GM23248 (cell line): ENCODE data around the gene ANAPC15.

Experiments
- EZH2 ChIP-seq: fragments of 200-600 bp; sonication (generic); IDR thresholded peaks from 2 replicates; pipeline ENCODE4 v1.6.1; 2018; ENCODE audit warnings: antibody characterized with exemption, mild to moderate bottlenecking; ENCODE audit not compliant: insufficient read depth, poor library complexity, severe bottlenecking
- EZH2phosphoT487 ChIP-seq: fragments of 200-600 bp; sonication (generic); IDR thresholded peaks from 2 replicates; pipeline ENCODE4 v1.6.1; 2018; ENCODE audit warnings: antibody characterized with exemption, moderate library complexity, mild to moderate bottlenecking, low read depth; ENCODE audit not compliant: insufficient read depth

DNA sequence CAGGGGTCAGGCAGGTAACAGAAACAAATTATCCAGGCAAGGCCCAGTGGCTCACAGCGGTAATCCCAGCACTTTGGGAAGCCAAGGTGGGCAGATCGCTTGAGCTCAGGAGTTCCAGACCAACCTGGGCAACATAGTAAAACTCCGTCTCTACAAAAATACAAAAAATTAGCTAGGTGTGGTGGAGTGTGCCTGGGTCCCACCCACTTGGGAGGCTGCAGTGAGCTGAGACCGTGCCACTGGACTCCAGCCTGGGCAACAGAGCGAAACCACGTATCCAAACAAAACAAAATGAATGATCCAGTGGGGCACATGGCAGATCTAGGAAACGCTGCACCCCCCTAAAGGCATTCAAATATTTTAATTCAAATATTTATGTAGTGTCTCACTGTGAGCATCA, 42.0 kb downstream of the ANAPC15 start:
- TF ChIP-seq EZH2, result no peak
- TF ChIP-seq EZH2phosphoT487, result no peak
